Left renal pelvis (tissue), 4 donors: ENCODE results near the gene RASL12. TPM values are rescaled to one million over a fixed set of nuclear protein-coding genes. Genes with fewer than 3 reads are reported as not detected.

ENCODE experiments used
- DNase-seq, 4 donors: peaks; one replicate each; pipeline ENCODE4 v3.0.0-alpha.2; 2013; ENCODE audit warnings: low read depth in 4 of 4, low spot score in 3 of 4
- polyA plus RNA-seq, 4 donors: library from polyadenylated mRNA; unstranded; fragments of 120-200 nt; gene quantifications; one replicate each; pipeline ENCODE4 v1.2.1, GENCODE V29; 2013; ENCODE audit not compliant: insufficient read length in 4 of 4

RASL12 gene
- polyA plus RNA-seq, 4 donors, result 6.5 to 11.5 (median 7.5) TPM

DNA sequence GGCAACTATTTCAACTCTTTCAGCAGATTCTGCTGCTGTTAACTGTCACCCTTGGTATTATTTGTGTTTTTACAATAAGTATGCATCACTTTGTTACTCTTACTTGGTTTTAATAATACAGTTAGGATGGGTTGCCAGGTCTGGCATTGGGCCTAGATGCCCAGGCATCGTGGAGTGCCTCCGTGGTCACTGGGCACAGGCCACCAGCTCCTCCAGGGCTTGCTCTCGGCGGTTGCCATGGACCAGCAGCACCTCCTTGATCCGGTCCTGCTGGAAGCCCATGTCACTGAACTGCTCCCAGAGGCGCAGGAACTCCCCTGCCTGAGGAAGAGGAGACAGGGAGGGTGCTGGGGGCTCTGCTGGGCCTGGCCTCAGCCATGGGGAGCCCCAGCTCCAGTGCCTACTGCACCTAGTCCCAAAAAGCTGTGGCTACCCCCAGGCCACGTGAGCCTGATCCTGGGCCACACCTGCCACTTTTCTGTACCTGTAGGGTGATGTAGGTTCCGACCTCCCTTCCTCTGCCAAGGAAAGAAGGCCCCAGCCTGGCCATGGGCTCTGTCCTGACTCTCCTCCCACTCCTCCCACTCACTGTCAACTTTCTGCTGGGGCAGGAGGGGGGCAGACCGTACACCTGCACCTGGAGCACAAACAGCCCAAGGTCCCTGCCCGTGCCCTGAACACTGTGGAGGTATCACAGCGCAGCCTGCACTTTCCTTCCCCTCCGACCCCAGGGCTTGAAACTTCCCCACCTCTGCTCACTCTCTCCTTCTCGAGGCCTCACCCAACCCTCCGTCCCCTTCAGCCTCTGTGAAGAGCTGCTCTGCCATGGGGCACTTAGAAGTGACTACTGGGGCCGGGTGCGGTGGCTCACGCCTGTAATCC is 25.4 kb upstream of the RASL12 start:
- DNase-seq, result no peak

DNA sequence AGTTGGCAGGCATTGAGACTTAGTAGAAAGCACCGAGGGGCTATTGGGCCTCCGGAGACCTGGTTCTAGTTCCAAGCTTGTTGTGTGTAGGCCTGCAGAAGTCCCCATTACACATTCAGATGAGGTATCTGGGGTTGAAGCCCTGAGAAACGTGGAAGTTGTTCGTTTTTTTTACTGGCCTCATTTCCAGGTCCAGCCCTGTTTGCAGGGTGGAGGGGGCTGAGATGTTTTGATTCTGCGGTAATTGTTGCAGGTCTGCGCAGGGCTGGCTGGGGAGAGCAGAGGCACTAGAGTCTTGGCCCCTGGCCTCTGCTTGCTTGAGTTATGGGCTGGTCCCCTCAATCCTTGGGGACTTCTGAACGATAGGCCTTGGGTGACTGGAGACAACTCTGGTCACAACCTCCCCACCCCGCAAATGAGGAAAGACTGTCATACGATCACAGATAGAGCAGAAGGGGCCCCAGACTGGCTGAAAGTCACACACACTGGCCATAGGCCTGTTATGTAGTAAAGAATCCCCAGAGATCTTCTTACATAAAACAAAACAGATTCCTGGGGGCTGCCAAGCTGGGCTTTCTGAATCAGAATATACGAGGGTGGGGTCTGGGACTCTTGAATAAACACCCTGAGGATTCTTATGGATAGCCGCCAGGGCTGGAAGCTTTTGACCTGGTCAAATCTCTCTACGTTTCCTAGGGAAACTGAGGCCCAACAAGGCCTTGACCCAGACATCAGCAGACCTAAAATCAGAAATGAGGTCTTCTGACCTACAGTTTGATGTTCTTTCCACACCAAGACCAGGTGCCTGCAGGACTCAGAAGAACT is 24.4 kb upstream of the RASL12 start:
- DNase-seq, result no peak

DNA sequence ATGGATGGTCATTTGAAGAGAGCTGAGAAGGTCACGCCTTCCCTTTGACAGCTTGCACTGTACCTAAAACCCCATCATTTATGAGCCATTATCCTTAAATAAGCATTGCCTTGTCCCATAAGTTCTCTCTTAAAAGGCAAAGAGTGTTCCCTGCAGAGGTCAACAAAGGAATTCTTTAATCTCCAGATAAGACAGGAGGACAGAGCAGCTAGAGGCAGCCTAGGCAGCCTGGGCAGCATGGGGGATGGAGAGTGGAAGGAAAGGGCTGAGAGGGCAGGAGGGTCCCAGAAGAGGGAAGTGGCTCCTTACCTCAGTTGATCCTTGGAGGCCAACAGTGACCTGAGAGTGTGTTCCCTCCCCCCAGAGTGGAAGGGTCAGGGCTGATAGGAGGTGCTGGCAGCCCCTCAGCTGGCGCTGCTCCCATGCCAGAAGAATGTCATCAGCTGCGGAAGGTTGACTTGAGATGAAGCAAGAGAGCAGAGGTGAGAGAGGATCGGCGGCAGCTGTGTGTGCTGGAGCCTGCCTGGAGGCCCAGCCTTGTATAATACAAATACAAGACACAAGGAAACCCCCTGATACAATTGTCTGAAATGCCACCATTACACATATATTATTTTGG is 21.5 kb upstream of the RASL12 start:
- DNase-seq, result no peak

DNA sequence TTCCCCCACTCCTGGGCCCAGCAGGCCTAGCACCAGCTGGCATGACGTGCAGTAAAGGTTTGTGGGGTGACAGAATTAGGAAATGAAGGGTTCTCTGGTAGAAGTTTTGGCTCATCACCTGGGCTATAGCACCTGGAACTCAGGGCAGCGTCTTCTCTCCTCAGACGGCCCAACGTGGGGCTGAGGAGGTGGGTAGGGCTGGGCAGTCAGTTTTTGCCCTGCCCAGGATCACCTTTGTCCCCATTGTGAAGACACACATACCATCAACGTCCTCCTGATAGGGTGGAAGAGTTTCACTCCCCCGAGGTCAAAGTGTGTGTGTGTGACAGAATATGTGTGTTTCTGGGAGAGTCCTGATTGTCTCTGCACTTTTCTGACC is 20.8 kb upstream of the RASL12 start:
- DNase-seq, result no peak

DNA sequence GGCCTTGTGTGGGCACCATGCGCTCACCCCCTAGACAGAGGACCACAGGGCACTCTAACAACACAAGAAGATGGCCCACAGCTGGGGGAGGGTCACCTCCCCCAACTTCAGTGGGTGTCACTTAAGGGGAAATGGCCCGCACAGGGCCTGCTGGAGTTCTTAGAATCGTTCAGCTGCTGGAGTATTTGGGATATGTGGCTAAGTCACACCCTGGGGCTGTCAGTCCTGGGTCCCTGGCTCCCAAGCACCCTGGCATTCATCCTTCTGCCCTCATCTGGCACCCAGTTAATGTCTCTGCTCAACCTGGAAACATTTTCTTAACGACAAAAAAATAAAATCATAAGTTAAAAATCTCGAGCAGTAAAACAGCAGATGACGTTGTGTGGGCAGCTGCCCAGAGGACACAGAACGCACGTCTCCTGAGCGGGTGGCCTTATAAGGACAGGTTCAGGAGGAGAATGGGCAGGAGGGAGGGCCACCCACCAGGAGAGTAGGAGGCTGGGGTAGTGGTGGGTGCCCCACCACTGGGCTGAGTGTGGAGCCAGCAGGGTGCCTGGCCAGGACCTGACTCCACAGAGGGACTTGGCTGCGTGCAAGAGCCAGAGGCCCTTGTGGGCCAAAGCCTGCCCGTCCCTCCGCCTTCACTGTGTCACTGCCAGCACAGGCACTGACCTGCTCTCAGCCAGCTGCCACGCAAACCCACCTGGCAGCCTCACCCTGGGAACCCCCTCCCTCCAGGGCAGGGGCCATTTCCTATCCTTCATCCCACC is 20.3 kb upstream of the RASL12 start:
- DNase-seq, result no peak

DNA sequence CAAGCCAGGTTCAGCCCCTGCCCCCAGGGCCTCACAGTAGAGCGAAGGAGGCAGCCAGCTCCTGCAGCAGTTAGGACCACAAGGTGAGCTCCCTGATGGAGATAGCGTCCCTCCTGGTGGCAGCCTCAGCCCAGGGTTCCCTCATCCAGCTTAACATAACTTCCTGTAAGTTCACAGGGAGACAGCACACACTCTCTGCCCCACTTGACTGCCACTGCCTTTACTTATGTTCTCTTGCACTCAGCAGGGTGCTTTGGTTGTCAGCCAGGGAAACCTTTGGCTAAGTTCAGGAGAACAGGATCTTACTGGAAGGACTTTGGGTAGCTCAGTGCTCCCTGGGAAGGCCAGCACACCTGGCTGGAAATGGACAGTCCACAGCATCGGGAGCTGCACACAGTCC is 19.6 kb upstream of the RASL12 start:
- no peak for DNase-seq

DNA sequence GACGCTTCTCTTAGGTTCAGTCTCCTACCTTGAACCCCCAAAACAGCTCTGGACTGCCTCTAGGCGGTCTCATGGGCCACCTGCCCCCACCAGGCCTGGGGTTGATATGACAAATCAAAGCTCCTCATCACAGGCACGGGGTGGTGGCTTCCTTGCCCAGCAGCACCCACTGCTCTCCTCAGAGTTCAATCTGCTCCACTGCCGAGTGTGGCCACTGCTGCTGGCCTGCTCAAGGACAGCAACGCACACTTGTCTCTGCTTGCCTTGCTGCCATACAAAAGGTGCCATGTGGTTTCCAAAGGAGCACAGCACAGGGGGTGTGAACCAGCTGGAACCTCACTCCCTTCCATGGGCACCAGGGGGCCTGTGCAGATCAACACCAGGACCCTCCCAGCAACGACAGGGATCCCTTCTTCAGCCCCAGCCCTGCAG is 18.9 kb upstream of the RASL12 start:
- DNase-seq, result no peak

DNA sequence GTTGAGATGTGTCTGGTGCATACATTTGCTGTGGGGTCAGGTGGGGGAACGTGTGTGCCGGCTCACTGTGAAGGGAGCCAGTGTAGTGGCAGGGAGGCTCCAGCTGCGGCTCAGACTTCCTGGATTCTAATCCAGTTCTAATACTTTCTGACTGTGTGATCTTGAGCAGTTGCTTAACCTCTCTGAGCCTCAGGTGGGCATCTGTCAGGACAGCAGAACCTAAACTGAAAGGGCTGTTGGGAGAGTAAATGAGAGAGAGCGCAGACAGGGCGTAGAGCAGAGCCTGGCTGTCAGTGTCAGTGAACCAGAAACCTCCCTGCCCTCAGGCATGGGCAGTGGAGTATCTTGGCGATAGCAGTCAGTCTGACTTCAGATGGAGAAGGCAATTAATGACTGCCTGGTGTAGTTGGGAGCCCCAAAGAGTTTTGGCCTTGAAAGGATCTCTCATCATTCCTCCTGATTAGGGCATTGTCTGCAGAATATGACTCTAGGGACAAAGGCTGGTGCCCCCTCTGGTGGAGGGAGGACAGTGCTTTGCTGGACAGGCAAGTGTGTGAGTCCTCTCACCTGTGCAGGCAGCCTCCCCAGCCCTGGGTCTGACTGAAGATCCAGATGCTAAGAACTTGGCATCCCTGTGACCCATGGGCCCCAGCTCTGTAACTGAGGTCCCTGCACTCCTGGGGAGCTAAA is 18.3 kb upstream of the RASL12 start:
- DNase-seq, result no peak

DNA sequence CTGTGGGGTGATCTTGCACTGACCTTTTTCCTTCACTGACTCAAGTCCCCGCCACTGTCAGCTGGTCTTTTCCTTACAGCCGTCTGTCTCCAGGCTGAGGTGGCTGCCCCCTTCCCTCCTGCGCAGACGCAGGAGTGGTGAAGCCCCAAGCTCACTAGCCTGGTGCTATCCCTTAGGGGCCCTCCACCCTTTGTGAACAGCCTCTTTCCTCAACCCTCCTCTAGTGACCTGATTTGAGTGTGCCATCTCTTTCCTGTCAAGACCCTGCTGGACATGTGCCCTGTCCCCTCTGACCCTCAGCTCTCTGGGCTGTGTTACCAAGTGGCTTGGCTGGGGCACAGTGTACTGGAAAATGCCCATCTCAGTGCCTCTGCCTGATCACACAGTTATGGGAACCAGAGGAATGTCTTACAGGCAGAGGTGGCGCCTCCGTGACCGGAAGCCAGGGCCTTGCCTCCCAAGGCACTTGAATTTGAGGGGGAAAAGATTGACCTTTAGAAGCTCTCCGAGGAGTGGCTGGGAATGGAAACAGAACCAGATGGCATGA is 17.5 kb upstream of the RASL12 start:
- no peak for DNase-seq

DNA sequence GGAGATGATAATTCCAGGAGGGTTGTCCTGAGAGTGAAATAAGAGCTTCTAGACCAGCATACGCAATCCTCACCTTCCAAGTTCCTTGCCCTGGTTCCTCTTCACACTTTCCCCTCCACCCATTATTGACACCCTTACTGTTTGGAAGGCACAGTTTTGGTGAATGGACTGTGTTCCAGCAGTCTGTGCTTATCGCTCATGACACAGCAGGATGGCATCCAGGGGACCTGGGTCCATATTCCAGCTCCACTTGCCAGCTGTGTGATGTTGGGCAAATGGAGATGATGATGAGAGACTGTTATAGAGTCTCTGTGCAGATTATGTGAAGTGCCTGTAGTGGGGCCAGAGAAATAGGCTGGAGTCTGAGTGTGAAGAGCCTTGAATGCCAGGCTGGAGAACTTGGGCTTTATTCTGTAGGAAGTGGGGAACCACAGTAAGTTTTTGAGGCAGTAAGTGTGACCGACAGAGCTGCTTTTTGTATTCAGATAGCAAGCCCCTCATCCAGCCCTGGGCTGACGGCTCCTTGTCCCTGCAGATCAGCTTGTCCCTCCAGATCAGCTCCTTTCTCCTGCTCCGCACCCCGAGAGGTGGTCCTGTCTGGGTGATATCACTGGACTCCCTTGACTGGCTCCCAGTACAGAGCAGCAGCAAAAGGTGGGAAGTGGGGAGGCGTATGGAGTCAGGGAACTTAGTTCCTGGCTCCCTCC is 16.9 kb upstream of the RASL12 start:
- no peak for DNase-seq

DNA sequence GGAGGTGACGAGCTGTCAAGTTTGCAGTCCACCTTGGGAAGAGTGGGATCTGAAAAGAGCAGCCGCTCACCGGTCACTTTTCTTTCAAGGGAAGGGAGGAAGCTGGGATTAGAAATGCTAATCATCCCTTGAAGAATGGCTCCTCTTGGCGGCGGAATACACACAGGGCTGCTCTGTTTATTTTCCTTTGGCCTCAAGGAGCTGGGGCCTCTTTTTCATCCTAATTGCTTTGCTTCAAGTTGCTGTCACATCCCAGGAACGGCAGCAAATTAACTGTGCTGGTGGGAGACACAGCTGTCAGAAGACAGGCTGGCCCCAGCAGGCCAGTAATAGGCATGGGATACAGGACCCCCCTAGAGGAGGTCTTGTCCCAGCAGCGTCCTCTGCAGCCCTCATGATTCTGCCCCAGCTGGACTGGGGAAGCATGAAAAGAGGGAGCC is 15.5 kb upstream of the RASL12 start:
- no peak for DNase-seq

DNA sequence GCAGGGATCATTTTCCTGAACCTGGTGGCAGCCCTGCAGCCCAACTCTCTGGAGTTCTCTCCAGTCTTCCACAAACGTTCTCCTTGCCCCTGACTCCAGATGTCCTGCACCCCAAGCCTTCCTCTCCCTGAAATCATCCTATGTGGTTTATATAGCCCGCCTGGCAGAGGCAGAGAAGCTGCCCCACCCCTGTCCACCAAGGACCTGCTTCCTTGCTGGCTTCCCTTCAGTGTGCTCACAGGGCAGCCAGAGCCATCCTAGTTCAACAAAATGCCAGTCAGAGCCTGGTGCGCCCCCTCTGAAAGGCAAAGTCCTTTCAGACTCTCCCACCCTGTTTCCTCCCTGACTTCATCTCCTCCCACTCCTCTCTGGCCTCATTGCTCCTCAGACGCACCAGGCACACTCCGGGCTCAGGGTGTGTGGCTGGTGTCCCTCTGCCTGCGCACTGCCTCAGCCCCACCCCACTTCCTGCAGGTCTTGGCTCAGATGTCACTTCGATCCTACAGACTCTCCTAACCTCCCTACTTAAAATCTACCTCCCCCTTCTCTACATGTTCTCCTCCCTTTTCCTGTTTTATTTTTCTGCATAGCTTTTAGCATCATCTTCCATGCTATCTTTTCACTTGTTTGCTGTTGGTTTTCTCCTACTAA is 14.6 kb upstream of the RASL12 start:
- no peak for DNase-seq

DNA sequence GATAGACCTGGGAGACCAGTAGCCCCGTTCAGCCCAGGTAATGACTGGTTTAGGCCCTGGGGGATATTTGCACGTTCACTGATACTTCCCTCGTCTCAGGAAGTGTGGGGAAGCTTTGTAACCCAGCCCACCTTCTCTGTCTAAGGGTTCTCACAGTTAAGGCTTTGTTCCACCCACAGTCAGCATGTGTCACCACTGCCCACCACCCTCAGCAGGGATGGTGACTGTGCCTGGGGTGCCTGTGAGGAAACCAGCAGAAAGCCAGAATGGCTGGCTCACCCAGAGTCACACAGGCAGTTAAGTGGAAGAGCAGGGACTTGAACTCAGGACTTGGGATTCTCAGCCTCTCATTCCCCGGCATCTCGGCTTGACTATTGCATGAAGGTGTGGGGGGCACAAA is 14.0 kb upstream of the RASL12 start:
- DNase-seq, result no peak

DNA sequence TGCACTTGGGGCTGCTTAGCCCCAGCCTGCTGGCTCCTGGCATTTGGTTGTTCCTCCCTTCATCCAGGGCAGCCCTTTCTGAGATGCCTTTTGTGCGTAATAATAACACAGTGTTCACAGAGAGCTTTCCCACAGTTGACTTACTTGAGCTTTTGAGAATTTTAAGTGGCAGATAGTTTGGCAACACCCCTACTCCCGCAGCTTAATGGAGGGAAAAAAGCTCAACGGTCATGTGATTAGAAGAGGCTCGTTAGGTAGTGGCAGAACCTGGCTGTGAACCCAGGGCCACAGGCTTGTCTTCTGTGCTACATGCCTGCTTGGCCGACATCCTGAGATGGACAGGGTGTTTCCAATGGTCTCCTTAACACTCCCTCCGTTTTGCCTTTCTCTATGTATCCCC is 13.5 kb upstream of the RASL12 start:
- no peak for DNase-seq

DNA sequence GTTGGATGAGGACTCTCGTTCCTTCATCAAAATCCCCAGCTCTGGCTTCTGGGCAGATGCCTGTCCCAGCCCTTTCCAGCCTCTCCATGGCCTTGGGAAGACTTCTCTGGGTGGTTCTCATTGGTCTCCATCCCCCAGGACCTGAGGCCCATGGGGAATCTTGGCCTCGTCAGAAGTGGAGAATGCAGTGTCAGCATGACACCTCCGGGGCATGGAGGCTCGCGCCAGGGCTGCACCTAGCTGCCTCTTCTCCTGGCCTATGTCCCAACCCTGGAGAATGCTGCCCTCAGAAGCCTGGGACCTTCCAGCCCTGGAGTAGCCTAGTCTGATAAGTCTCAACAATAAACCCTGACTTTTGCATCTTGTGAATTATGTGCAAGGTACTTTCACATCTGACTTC is 11.8 kb upstream of the RASL12 start:
- no peak for DNase-seq

DNA sequence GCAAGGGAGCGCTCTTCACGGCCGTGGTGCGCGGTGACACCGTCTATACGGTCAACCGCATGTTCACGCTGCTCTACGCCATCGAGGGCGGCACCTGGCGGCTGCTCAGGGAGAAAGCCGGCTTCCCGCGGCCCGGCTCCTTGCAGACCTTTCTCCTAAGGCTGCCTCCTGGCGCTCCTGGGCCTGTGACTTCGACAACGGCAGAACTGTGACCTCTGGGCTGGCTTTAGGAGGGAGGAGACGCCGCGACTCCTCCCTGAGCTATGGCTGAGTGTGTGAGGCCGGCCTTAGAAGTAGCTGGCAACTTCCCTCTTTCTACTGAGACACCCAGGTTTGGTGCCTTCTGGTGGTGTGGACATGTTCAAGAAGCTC is 10.2 kb upstream of the RASL12 start:
- no peak for DNase-seq

DNA sequence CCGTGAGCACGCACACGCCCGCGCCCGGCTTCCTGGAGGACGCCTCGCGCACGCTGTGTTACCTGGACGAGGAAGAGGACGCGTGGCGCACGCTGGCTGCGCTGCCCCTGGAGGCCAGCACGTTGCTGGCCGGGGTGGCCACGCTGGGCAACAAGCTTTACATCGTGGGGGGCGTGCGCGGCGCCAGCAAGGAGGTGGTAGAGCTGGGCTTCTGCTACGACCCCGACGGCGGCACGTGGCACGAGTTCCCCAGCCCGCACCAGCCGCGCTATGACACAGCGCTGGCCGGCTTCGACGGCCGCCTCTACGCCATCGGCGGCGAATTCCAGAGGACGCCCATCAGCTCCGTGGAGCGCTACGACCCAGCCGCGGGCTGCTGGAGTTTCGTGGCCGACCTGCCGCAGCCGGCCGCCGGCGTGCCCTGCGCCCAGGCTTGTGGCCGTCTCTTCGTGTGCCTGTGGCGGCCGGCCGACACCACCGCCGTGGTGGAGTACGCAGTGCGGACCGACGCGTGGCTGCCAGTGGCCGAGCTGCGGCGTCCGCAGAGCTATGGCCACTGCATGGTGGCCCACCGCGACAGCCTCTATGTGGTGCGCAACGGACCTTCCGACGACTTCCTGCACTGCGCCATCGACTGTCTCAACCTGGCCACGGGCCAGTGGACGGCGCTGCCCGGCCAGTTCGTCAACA is 9.6 kb upstream of the RASL12 start:
- no peak for DNase-seq
